ENCODE results near the gene HS3ST2. TPM values are rescaled to one million over a fixed set of nuclear protein-coding genes. Genes with fewer than 3 reads are reported as not detected.

HS3ST2 gene
- total RNA-seq, 1 experiment from 2014 or later = 0.61 TPM

GRCh38 chr16:22815863-22816262, 1.9 kb downstream of the HS3ST2 start:
- POLR2A ChIA-PET = no interaction called here
- Mint-ChIP-seq H3K36me3 (no peaks in the 10 kb centered on the region), H3K27me3 (ENCODE audit: low read depth) (peaks cover 71% of the 10 kb centered on the region), H3K9me3 (no peaks in the 10 kb centered on the region), H3K27ac (no peak overlapping the region), H3K4me1 (peaks cover 9% of the 10 kb centered on the region), H3K4me3 (no peak overlapping the region)
- DNase-seq (ENCODE audit: low spot score) = no peak
- ATAC-seq = no peak
- TF ChIP-seq GRHL2 (CRISPR knock-in tag; IDR thresholded peaks at IDR 0.05; ENCODE audit: insufficient replicate concordance, severe bottlenecking) = no peak
- TF ChIP-seq STAT6 (CRISPR knock-in tag; conservative IDR thresholded peaks at IDR 0.05; ENCODE audit: low read depth) = no peak
- no peak for TF ChIP-seq GABPB1 (CRISPR knock-in tag; IDR thresholded peaks at IDR 0.05)
- TF ChIP-seq ETV6 (CRISPR knock-in tag; IDR thresholded peaks at IDR 0.05) = no peak
- TF ChIP-seq PREB (CRISPR knock-in tag; IDR thresholded peaks at IDR 0.05; ENCODE audit: borderline replicate concordance) = no peak
- no peak for TF ChIP-seq FOXP1 (CRISPR knock-in tag; IDR thresholded peaks at IDR 0.05; ENCODE audit: borderline replicate concordance)
- TF ChIP-seq IRF1 (CRISPR knock-in tag; IDR thresholded peaks at IDR 0.05) = no peak
- TF ChIP-seq SOX15 (CRISPR knock-in tag; IDR thresholded peaks at IDR 0.05) = no peak
- CTCF ChIA-PET = no interaction called here

- H3K4me3 Mint-ChIP-seq = no peak overlapping the region
- H3K27ac Mint-ChIP-seq = no peak overlapping the region
- H3K9me3 Mint-ChIP-seq = no peaks in the 10 kb centered on the region
- ChIA-PET POLR2A (no interaction called here), CTCF (no interaction called here)
- peaks cover 9% of the 10 kb centered on the region for H3K4me1 Mint-ChIP-seq
- H3K36me3 Mint-ChIP-seq = no peaks in the 10 kb centered on the region
- peaks cover 71% of the 10 kb centered on the region for H3K27me3 Mint-ChIP-seq (ENCODE audit: low read depth)
- ATAC-seq (no peak), DNase-seq (ENCODE audit: low spot score) (no peak)
- TF ChIP-seq E2F4 (CRISPR knock-in tag; IDR thresholded peaks at IDR 0.05; ENCODE audit: borderline replicate concordance, low read depth) (no peak), HMGXB4 (CRISPR knock-in tag; IDR thresholded peaks at IDR 0.05) (no peak), ATF2 (CRISPR knock-in tag; IDR thresholded peaks at IDR 0.05; ENCODE audit: borderline replicate concordance, low read depth) (no peak), RORB (CRISPR knock-in tag; IDR thresholded peaks at IDR 0.05) (no peak), KAT7 (CRISPR knock-in tag; IDR thresholded peaks at IDR 0.05; ENCODE audit: borderline replicate concordance) (no peak), ELF4 (CRISPR knock-in tag; IDR thresholded peaks at IDR 0.05; ENCODE audit: low read depth) (no peak), NFATC4 (CRISPR knock-in tag; IDR thresholded peaks at IDR 0.05) (no peak), FOXP1 (CRISPR knock-in tag; IDR thresholded peaks at IDR 0.05; ENCODE audit: borderline replicate concordance) (no peak), AFF4 (CRISPR knock-in tag; IDR thresholded peaks at IDR 0.05; ENCODE audit: borderline replicate concordance) (no peak), ZNF512 (CRISPR knock-in tag; IDR thresholded peaks at IDR 0.05; ENCODE audit: borderline replicate concordance) (no peak), HMGA2 (CRISPR knock-in tag; IDR thresholded peaks at IDR 0.05) (no peak), GRHL2 (CRISPR knock-in tag; IDR thresholded peaks at IDR 0.05; ENCODE audit: insufficient replicate concordance, severe bottlenecking) (no peak), TP53 (CRISPR knock-in tag; IDR thresholded peaks at IDR 0.05) (no peak), PRRX2 (CRISPR knock-in tag; IDR thresholded peaks at IDR 0.05) (no peak), ZNF263 (CRISPR knock-in tag; IDR thresholded peaks at IDR 0.05; ENCODE audit: low read depth) (no peak)
Observed at GRCh38 chr16:22816475-22816874, 2.5 kb downstream of the HS3ST2 start.
